Erythroblast (primary cell): ENCODE data around the gene KIAA0586.

Source experiments
- GATA1 ChIP-seq: IDR thresholded peaks from 2 replicates; pipeline ENCODE4 v1.6.1; 2011; ENCODE audit warnings: low read depth, mild to moderate bottlenecking, control low read depth, low read length, moderate library complexity
- POLR2A ChIP-seq: IDR thresholded peaks from 2 replicates; pipeline ENCODE4 v1.6.1; 2011; ENCODE audit warnings: mild to moderate bottlenecking, low read length

DNA sequence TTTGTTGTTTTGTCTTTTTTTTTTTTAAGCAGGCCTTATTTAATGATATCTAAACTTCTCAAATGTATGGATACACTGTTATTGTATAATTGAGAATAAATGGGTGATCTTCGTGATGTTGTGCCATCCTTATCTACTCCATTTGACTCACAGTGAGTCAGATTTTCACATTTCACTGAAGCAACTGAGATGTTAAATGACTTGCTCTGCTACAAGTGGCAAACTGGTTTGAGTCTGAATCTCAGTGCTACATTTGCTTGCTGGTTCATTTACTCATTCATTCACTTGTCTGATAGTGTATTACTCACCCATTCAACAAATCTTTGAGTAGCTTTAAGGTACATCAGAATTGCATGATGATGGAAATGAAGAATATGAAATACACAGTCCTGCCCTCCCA is 2.6 kb downstream of the KIAA0586 start:
- TF ChIP-seq POLR2A (no peak), GATA1 (no peak)
